Adrenal gland (tissue), 12 donors: ENCODE measurements around the gene TMEM231. TPM values are rescaled to one million over a fixed set of nuclear protein-coding genes. Genes with fewer than 3 reads are reported as not detected.
"Not testable (repeated sequence)": the region's sequence is repeated elsewhere in the genome, so short reads cannot be mapped to it uniquely, and the experiment has no call there.

ENCODE experiments used
- DNase-seq, 7 donors: peaks; one replicate each; pipeline ENCODE4 v3.0.0-alpha.2; 2019 to 2020
- H3K27ac ChIP-seq, 5 donors: fragments of 200-600 bp; sonication (generic) in 4 of 5; 1 replicate in 3 of 5; 2 replicates in 2 of 5; pipeline versions ENCODE4 v1.5.1 to v1.8.0; 2016 to 2020; ENCODE audit warnings: mild to moderate bottlenecking in 1 of 5
- H3K27me3 ChIP-seq: fragments of 200-600 bp; 2 replicates; pipeline ENCODE4 v1.8.0; 2021
- H3K36me3 ChIP-seq, 2 donors: fragments of 200-600 bp; replicated peaks in 1 of 2; 1 replicate in 1 of 2; 2 replicates in 1 of 2; pipeline versions ENCODE4 v1.5.1 to v1.8.0; 2018 to 2022
- H3K4me1 ChIP-seq, 2 donors: fragments of 200-600 bp; replicated peaks in 1 of 2; 1 replicate in 1 of 2; 2 replicates in 1 of 2; pipeline versions ENCODE4 v1.5.1 to v1.8.0; 2018 to 2021
- H3K4me3 ChIP-seq, 4 donors: fragments of 200-600 bp; sonication (generic) in 3 of 4; one replicate each; pipeline ENCODE4 v1.5.1; 2016 to 2018
- H3K9me3 ChIP-seq, 3 donors: fragments of 200-600 bp; sonication (generic) in 1 of 3; replicated peaks in 1 of 3; 1 replicate in 2 of 3; 2 replicates in 1 of 3; pipeline versions ENCODE4 v1.5.1 to v1.8.0; 2016 to 2021
- CTCF ChIP-seq, 6 experiments: fragments of 450-650 bp in 4 of 6; fragments of 200-600 bp in 2 of 6; sonication (generic) in 1 of 6; IDR thresholded peaks; 1 replicate in 5 of 6; 2 replicates in 1 of 6; pipeline versions ENCODE4 v1.5.1 to v1.8.0; 2016 to 2021; ENCODE audit warnings: antibody characterized with exemption in 6 of 6, mild to moderate bottlenecking in 2 of 6, moderate library complexity in 1 of 6
- POLR2A ChIP-seq, 2 donors: fragments of 450-650 bp; IDR thresholded peaks; one replicate each; pipeline ENCODE4 v1.6.1; 2017; ENCODE audit warnings: antibody characterized with exemption in 2 of 2, mild to moderate bottlenecking in 2 of 2, moderate library complexity in 1 of 2
- WGBS, 4 donors: extraction: QIAGEN DNeasy Blood & Tissue Kit in 2 of 4; methylation state at CpG; one replicate each; pipeline versions ENCODE4 v1.1.5 to v1.1.7; 2013 to 2017; 5-methylcytosine and 5-hydroxymethylcytosine counted together
- intact Hi-C, 2 donors: fragments of 100-400 bp; cut with DNase I; formaldehyde crosslinking; loops; one replicate each; pipeline versions ENCODE4 v1.14.1 to v1.15.0; 2022 to 2023
- polyA plus RNA-seq, 3 donors: library from polyadenylated mRNA; stranded (reverse); fragments of 200-250 nt in 2 of 3; fragments of 350-450 nt in 1 of 3; fragmentation: Illumina TruSeq in 1 of 3; extraction: RNeasy Lipid Tissue Mini Kit (QIAGEN cat#74804) in 1 of 3; gene quantifications; one replicate each; pipeline ENCODE4 v1.2.3, GENCODE V29; 2013 to 2014
- total RNA-seq, 9 donors: library from RNA; depleted of rRNA in 4 of 9; stranded (reverse); fragments of >200 nt in 4 of 9; fragments of 120-200 nt in 1 of 9; fragmentation: NEBNext Ultra II Directional in 1 of 9; extraction: Animal tissue kit (Norgen Biotek cat#: 25700) in 1 of 9; gene quantifications; one replicate each; pipeline versions ENCODE4 v1.1.0 to v1.2.4, GENCODE V29; 2013 to 2023
- donor health status: healthy with polysubstance abuse.
- donor health status: Bipolar disorder and iron deficiency.
- donor health status: DM: yes; HTN: yes; CAD: no.
- donor health status: DM: no; HTN: no; CAD: no.
- donor health status: DM: no; HTN: no; CAD: no.
- donor health status: DM: yes; HTN: yes; CAD: no.

TMEM231 gene
- total and polyA plus RNA-seq, 12 donors = 2.8 to 13.4 (median 7.9) TPM

DNA sequence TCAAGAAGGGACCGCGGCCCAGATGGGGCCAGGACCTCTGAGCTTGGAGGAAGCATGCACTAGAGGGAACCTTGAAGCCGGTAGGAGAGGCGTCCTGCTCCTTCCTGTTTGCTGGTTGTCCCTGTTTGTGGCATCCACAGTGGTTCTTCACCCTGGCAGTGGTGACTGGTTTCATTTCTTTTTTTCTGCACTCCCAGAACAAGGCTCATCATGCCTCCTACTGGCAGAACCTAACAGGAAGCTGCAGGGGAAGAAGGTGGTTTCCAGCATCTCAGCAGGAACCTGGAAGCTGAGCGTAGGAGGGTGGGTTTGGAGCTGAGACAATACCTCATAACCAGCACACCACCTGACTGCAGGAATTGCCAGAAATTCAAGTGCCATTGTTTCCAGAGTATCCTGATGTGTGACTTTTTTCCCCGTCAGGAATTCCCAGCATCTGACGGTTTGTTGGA lies 5.8 kb downstream of the TMEM231 start:
- intact Hi-C loops = no loop called here
- Histone ChIP-seq H3K27ac (no peak overlapping the region), H3K27me3 (no peaks in the 10 kb centered on the region), H3K36me3 (no peaks in the 10 kb centered on the region), H3K9me3 (no peaks in the 10 kb centered on the region), H3K4me3 (no peak overlapping the region), H3K4me1 (peaks cover 0 to 8% of the 10 kb centered on the region in 2 donors)
- 73 to 78% (median 76%) methylated on average over 7 of the region's 7 CpGs for WGBS, 4 donors
- DNase-seq = peak in 6 of 7 donors; percentile 22 to 65 (median 41)
- TF ChIP-seq POLR2A (IDR thresholded peaks at IDR 0.05) = no peak
- TF ChIP-seq CTCF (IDR thresholded peaks at IDR 0.05) = peak; percentile 9 to 49 (median 39)

GRCh38 chr16:75548456-75548855 lies 7.6 kb downstream of the TMEM231 start:
- DNase-seq, H3K9me3 ChIP-seq, H3K27ac ChIP-seq, intact Hi-C loops, H3K27me3 ChIP-seq, H3K4me3 ChIP-seq, H3K4me1 ChIP-seq, H3K36me3 ChIP-seq: not testable (repeated sequence)
- whole genome bisulfite sequencing, 4 donors = 94 to 96% (median 95%) methylated on average over 9 of the region's 9 CpGs

DNA sequence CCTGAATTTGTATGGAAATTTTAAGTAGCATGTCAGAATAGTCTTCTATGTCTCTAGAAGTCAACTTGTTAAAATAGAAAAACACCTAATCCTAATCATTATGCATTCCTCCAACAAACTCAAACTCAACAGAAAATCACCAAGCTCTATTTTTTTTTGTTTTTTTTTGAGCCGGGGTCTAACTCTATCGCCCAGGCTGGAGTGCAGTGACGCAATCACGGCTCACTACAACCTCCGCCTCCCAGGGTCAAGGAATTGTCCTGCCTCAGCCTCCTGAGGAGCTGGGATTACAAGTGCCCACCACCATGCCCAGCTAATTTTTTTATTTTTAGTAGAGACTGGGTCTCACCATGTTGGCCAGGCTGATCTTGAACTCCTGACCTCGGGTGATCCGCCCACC lies 9.8 kb downstream of the TMEM231 start:
- Histone ChIP-seq H3K36me3 (no peaks in the 10 kb centered on the region), H3K9me3 (no peaks in the 10 kb centered on the region), H3K4me3 (no peak overlapping the region), H3K27me3 (no peaks in the 10 kb centered on the region), H3K27ac (no peak overlapping the region), H3K4me1 (no peaks in the 10 kb centered on the region)
- intact Hi-C loops = no loop called here
- WGBS, 4 donors = 86 to 93% (median 89%) methylated on average over 7 of the region's 7 CpGs
- TF ChIP-seq POLR2A (IDR thresholded peaks at IDR 0.05) (no peak), CTCF (IDR thresholded peaks at IDR 0.05) (no peak)
- no peak for DNase-seq

GRCh38 chr16:75545879-75546278 lies 10.2 kb downstream of the TMEM231 start:
- H3K4me1 ChIP-seq, H3K27me3 ChIP-seq, H3K4me3 ChIP-seq, H3K27ac ChIP-seq, H3K9me3 ChIP-seq, DNase-seq, intact Hi-C loops, H3K36me3 ChIP-seq: not testable (repeated sequence)
- 100% methylated on average over 1 of the region's 1 CpG; no CpG with 5 or more reads in 2 of the 4 donors for WGBS, 4 donors

- intact Hi-C loops, H3K36me3 ChIP-seq, H3K4me3 ChIP-seq, H3K27ac ChIP-seq, H3K9me3 ChIP-seq, H3K4me1 ChIP-seq, H3K27me3 ChIP-seq, DNase-seq: not testable (repeated sequence)
- WGBS, 4 donors = 88 to 93% (median 89%) methylated on average over 7 to 8 of the region's 8 CpGs
Observed at GRCh38 chr16:75542462-75542861, 13.6 kb downstream of the TMEM231 start.

GRCh38 chr16:75541236-75541635 lies 14.8 kb downstream of the TMEM231 start:
- Histone ChIP-seq H3K4me1 (no peaks in the 10 kb centered on the region), H3K9me3 (no peaks in the 10 kb centered on the region), H3K27ac (no peak overlapping the region), H3K27me3 (no peaks in the 10 kb centered on the region), H3K36me3 (no peaks in the 10 kb centered on the region), H3K4me3 (no peak overlapping the region)
- intact Hi-C loops = no loop called here
- DNase-seq = no peak
- TF ChIP-seq CTCF (IDR thresholded peaks at IDR 0.05) (no peak), POLR2A (IDR thresholded peaks at IDR 0.05) (no peak)
- WGBS, 4 donors = 91 to 97% (median 93%) methylated on average over 5 of the region's 5 CpGs

DNA sequence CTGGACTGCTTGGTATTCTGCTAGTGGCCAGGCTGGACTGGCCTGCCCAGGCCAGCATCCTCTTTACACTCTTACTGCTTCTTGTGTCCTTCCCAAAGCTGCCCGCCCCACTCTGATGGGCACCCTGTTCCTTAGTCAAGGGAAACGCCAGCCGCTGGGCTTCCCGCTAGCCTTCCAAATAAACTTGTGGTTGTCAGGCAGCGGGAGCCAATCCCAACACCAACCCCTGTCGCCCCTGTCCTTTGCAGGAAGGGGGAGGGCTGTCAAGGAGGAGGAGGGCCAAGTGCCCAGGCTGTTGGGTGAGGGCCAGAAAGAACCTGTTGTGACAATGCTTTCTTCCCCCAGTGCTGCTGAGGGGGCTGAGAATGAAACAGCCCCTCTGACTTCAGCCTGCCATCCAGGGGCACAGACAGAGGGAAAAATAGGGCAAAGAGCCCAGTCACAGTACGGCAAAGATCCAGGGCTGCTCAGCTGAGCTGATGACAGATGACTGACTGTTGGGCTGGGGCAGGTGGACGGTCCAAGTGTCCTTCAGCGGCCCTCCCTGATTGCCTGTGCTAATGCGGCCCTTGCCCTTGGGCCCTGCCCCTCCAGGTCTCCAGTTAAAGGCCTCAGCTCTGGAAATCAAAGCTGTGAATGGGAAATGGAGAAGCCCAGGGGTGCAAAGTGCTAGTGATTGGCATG lies 17.0 kb downstream of the TMEM231 start:
- H3K36me3 ChIP-seq, intact Hi-C loops, H3K27ac ChIP-seq, H3K27me3 ChIP-seq, H3K9me3 ChIP-seq, H3K4me3 ChIP-seq, H3K4me1 ChIP-seq: not testable (repeated sequence)
- 53 to 75% (median 66%) methylated on average over 2 to 8 of the region's 10 CpGs for WGBS, 4 donors
- DNase-seq = peak in 2 of 7 donors; percentile 7 to 34
